GM19438 (cell line): ENCODE data around the gene SYP.

Experiments
- ATAC-seq: cut with Tn5 transposase; IDR thresholded peaks from one replicate; pipeline ENCODE4 v1.9.1; 2021; ENCODE audit warnings: low read depth; ENCODE audit not compliant: unreplicated experiment

Gene SYP

DNA sequence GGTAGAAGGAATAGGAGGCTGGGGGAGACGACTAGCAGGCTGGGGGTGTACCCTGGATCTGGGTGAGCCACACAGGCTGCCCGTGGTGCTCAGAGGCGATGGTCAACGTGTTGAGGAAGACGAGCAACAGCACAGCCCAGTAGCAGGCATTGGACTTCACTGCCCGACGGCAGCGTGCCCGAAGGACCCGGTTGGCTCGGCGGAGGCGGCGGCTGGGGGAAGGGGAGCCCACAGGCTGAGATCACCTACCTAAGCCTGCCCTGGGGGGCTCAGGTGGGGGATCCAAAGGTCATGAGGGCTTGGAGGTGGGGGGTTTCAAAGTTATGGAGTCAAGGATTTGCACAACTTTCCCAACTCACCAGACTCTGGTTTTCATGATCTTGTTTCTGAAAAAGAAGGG, 25.9 kb upstream of the SYP start:
- no peak for ATAC-seq

DNA sequence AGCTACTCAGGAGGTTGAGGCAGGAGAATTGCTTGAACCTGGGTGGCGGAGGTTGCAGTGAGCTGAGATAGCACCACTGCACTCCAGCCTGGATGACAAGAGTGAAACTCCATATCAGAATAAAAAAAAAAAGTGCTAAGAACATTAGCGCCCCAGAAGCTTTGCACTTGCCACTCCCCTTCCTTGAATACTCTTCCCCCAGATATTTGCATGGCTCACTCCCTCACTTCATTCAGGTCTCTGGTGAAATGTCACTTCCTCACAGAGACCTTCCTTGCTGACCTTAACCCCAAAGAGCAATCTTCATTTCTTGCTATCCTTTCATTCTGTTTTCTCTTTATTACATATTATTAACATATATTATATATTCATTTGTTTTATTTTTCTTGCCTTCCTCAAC, 21.9 kb upstream of the SYP start:
- ATAC-seq = no peak

DNA sequence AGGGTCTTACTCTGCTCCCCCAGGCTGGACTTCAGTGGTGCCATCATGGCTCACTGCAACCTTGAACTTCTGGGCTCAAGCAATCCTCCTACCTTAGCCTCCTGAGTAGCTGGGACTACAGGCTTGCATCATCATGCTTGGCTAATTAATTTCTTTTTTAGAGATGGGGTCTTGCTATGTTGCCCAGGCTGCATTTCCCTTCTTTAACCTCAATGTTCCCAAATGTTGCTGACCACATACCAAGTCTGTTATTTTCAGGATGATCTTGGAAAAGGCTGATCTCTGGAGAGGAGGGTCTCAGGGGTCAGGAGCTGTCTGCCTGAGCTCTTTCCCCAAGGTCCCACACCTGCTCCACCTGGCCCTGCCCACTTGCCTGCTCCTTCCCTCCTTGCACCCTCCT, 20.1 kb upstream of the SYP start:
- no peak for ATAC-seq

DNA sequence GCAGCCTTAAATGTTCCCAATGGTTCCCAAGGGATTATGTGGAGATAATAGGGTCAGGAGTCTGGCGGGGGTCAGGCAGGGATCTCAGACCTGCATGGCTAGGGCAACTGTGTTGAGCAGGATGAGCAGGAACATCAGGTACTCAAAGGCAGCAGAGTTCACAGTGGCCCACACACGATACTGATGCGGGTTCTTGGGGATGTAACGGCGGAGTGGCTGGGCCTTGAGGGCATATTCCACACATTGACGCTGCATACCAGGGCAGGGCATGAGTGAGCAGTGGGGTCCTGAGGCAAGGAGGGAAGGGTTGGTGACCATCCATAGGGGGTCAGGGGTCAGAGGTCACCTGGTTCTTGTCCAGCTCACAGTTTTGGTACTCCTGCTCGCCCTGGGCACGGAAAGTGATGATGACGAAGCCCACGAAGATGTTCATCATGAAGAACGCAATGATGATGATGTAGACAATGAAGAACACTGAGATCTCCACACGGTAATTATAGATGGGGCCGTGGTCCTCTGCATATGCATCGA, 15.1 kb upstream of the SYP start:
- no peak for ATAC-seq

DNA sequence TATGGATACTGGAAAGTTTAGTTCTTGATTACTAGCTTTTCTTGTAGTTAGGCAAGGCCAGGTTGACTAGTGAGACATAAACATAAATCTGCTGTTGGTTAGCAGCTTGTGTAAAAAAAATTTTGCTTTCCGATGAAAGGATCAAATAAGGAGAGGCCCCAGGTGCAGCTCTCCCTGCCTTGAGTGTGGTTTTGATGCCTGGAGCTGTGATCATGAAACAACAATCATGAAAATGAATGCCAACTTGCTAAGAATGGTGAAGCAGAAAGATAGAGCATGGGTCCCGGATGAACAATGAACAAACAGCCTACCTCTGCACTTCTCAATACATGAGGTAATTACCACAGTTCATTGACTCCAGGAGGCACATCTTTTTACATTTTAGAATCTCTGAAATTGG, 14.4 kb upstream of the SYP start:
- ATAC-seq = no peak

DNA sequence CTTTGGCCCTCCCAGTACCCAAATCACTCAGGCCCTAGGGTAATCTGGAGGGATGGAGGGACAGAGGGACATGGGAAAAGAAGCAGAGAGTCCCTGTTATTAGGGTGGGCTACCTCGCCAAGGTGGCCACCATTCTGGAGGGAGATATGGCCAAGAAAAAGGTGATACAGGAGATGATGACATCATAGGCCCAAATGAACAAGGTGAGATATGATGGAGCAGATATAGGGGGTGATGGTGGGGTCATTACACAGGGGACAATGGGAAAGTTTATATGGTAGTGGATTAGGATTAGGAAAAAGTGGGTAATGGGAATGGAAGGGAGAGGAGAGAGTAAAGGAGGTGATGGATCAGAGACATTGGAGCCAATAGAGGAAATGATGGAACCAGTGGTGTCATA, 12.9 kb upstream of the SYP start:
- ATAC-seq = no peak

DNA sequence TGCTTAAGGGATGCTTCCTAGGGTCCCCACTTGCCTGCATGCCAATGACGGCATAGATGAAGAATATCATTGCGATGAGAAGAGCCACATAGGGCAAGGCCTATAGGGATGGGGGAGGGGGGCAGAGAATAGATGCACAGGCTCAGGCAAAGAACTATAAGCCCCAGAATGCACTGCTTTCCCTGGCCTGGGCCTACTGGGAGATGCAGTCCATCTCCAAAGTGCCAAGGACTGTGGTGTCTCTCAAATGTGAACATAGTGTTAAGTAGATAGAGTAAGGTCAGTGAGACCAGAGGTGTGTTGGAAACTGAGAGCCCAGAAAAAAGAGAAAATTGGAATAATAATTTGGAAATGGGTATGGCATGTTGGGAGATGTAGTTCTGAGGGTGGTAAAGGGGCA, 12.2 kb upstream of the SYP start:
- ATAC-seq = no peak

DNA sequence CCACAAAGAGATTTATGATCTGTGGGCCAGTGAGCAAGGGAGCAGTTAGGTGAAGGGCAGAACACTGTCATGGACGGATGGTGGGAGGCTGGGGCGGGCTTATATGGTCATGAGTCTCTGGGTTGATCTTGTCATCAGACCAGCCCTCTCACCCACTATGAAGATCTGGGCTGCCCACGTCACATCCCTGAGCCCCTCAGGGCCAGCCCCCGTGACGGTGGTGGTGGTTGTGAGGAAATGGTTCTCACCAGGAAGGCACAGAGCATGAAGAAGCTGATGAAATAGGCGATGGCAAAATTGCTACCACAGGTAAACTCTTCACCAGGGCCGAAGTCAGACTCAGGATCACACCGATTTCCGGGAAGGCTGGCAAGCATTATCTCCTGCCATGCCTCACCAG, 11.1 kb upstream of the SYP start:
- ATAC-seq = no peak

DNA sequence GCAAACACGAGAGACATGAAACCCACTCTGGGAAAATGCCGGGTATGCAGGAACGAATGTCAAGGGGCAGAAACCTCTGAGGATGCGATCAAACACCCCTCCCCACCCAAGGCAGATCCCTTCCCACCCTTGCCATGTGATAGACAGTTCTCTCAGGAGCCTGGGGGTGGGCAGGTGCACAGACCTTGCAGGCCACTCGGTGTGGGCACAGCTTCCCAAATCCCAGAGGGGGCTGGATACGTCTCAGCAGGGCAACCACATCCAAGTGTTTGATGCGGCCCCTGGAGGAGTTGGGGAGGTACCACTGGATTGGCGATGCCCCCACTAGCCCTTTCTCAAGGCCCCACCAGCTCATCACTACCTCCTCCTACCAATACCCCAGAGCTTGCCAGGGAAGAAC, 10.4 kb upstream of the SYP start:
- ATAC-seq = no peak

DNA sequence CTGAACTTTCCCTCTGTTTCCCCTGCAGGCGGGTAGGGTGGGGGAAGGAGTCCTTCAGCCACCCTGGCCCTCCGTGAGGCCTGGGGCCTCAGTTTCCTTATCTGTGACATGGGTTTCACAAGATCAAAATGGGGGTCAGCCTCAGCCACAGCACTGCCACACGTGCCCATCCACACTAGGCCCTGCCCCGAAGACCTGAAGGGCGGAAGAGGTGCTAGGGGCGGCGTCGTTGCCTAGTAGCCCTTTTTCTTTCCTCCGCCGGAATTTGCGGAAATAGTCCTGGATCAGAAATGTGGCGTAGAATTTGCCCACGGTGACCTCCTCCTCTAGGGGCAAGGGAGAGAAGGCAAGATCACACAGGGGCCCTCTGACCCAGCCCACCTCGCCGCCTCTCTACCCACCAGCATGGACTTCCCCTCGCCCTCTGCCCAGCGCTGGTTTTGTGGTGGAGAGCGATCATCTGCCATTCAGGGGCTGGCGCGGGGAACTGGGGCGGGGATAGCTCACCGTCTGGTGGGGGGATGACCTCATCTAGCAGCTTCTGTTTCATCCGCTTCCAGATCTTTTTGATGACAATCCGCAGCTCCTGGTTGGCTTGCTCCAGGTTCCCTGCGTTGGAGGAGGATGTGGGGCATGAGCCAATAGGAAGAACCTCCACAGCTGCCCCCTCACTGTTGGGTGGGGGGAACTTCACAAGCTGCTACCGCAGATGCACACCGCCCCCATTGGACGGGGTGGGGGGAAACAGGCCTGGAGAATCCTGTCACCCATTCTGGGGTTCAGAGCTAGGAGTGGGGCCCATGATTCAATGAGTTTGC, 9.7 kb upstream of the SYP start:
- ATAC-seq = no peak

DNA sequence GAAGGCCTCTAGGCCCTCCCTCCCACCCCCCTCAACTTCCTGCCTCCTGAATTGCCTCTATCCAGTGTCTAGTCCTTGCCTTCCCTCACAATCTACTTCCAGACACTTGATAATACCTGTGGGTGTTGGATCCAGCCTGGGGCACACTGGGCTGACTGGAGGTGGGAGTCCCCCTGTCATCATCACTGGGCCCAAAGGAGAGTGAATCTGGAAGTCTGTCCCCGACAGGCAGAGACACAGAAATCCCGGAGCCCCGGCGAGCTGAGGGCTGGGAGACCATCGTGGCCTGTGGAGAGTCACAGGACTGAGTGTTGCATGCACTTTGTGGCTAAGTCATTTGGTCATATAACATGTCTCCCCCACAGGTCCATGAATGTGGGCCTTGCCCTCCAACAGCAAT, 8.4 kb upstream of the SYP start:
- ATAC-seq = no peak

DNA sequence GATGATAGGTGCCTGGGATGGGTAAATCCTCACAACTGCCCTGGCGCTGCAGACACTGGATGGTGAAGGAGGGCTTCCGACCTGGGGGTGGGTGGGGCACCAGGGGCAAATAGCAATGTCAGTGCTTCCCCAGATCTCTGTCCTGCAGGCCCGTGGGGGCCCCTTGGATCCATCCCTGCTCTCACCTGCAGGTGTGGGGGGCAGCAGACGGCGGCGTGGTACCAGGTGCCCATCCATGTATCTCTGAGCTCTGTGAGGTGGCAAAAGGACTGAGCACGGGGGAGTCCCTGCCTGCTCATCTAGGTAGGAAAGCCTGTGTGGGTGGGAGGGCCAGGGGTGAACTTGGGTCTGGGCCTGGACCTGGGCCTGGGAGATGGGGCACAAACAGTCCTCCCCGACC, 6.5 kb upstream of the SYP start:
- no peak for ATAC-seq

DNA sequence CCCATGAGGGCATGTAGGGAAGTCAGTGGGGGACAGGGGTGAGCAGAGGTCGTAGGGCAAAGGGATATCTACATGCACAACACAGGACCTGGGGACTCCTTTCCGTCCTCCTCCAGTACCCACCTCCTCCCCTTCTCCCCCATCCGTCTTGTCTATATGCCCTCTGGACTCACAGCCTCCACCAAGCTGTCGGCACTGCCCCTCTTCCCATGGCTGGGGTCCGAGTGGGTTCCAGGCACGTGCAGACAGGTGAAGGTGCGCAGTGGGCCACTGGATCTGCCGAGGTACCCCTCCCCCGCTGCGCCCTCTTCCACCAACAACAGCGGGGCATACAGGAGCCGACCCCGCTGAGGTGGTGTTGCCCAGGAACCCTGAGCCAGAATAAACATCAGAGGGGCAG, 5.5 kb upstream of the SYP start:
- no peak for ATAC-seq

DNA sequence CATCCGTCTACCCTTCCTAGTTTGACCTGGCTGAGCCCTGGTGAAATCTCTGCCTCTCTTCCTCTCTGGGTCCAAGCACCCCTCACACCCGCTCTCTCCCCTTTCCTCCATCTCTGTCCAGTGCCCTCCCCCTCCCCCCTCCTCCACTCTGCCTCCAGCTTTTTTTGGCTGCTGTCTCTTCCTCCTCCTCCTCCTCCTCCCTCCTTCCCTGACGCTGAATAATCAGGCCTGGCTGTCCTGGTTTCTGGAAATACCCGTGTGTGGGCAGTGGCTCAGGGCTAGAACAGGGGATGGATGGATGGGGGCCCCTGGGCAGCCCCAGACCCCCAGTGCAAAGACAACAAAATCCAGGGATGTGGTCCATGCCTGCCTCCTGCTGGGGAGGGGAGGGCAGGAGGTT, 4.7 kb upstream of the SYP start:
- no peak for ATAC-seq

DNA sequence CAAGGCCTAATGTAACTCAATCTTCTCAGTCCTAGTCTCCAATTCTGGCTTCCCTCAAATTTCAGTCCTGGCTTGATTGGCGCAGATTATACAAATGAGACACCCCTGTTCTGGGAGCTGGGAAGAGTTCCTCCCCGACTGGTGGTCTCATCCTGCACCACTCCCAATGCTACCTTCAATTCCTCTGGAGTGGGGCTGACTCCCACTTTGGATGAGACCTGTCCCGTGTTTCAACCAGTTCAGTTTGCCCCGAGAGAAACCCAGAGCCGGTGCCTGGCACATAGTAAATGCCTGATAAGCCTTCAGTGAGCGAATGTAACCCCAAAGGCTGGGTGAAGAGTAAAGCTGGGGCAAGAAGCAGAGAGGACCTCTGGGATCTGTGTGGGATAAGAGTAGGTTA, 4.0 kb upstream of the SYP start:
- no peak for ATAC-seq

DNA sequence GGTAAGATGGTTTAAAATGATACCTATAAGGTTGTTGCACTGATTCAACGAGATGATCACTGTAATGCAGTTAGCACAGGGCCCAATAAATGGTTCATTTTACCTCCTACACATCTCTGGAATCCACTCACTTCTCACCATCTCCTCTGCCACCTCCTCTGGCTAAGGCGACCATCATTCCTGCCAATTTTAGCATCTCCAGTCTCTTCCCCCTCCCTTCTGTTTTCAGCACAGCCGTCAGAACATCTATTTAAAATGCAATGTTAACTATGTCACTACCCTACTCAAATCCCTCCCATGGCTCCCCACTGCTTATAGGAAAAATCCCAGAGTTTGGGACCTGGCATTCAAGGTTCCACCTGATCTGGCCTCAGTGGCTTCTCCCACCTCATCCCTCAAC, 3.5 kb upstream of the SYP start:
- ATAC-seq = no peak

DNA sequence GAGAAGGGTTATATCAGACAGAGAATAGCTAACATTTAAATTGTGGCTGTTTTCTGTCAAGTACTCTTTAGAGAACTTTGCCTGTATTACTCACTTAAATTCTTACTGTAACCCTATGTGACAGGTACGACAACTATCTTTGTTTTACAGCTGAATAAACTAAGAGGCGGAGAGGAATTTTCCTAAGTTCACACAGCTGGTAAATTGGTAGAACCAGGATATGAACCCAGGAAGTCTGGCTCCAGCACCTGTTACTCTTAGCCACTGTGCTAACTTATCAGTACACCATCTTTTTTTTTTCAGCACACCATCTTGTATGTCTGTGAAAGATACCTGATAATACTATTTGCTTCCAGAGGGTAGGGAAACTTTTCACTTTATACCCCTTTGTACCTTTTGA, 2.0 kb upstream of the SYP start:
- no peak for ATAC-seq

DNA sequence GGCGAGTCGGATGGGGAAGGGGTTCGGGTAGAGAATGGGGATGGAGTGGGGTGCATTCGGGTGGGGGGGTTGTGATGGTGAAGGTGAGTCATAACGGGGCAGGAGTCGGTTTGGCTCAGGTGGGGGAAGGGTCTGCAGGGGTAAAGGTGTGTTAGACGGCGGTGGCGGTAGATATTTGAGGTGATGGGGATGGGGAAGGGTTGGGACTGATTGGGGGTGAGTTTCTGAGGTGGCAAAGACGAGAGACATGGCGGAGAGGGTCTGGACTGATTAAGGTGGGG, 738 bp downstream of the SYP start:
- ATAC-seq = no peak

DNA sequence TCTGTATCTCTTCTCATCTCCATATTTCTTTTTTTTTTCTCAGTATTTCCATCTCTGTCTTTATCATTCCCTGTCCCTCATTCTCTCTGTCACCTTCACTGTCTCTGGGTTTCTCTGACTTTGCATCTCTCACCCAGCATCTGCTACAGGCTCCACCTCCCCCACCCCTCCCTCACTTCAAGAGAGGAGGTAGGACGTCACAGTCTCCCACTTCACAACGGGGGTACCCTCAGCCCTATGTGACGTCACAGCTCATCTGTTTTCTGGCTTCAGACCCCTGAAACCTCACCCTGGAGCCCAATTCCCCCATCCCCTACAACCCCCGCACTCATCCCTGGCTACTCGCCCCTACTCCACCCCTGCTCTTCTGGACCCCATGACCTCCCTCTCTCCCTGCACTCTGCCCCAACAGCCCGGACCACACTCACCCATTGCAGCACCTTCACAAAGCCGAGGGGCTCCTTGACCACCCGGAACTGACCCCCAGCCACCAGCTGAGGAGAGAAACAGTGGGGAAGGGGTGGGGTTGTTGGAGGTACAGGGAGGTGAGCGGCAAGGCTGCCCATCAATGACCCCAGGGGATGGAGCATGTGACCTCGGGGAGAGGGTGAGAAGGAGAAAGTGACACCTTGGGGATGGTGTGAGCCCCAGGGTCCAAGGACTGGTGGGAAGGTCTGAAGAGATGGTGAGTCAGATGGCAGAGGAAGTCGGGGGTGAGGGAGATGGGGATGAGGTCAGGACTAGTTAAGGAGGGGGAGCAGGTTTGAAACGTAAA, 1.3 kb downstream of the SYP start:
- no peak for ATAC-seq

DNA sequence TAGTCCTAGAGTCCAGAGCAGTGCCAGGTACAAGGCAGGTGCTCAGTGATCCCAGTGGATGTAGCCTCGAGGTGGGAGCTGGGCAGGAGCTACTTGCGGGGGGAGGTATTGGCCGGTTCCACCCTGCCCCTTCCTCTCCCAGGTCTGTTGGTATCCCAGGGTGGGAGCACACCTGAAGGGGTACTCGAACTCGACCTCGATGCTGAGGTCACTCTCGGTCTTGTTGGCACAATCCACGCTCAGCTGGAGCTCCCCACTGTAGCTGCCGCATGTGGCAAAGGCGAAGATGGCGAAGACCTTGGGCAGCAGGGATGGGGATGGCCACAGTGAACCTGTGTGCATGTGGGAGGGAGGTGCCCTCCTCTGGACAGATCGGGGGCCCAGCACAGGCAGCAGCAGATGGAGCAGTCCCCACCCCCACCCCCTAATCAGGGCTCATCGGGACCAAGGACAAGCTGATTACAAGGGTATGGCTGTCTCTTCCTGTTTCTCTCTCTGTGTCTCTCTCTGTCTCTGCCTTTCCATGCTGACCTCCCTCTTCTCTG, 2.4 kb downstream of the SYP start:
- ATAC-seq = no peak

DNA sequence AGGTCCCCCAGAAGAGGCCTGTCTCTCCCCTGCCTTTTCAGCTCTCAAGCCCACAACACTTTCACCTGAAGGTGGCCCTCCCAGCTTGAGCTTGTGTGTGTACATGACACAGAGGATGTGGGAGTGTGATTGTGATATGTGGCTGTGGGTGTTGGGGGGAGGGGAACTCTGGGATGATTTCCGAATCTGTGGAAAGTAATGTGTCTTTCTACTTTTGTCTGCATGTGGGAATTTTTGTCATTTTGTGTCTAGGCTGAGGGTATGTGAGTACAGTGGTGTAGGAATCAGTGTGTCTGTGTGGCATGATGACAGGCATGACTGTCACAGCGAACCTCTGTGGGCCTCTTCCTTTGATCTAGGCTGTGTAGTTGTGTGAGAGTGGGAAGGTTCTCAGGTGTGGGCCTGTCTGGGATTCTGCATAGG, 6.4 kb downstream of the SYP start:
- ATAC-seq = no peak

DNA sequence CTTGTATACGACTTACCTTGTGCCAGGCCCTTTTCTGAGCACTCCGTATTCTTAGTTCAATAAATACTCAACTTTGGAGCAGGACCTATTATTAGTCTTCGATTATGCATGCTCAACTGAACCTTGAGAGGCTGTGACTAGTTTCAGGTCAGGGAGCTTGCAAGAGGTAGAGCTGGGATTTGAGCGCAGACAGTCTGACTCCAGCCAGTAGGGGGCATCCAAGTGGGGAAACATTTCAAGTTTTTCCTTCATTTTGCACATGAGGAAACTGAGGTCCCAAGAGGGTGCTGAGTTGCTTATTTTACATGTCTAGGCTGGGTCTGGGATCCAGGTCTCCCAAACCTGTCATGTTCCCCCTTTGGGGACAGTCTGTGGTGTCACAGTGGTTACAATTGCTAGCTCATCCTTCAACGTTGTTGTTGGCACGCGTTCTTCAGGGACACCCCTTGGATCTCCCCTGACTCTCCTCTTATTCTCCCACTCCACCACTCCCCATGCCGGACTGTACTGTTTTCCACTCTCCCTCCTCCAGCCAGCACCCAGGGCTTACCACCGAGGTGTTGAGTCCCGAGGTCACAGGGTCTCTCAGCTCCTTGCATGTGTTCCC, 7.2 kb downstream of the SYP start:
- no peak for ATAC-seq
